ENCODE data around the gene COA4.

The COA4 gene

DNA sequence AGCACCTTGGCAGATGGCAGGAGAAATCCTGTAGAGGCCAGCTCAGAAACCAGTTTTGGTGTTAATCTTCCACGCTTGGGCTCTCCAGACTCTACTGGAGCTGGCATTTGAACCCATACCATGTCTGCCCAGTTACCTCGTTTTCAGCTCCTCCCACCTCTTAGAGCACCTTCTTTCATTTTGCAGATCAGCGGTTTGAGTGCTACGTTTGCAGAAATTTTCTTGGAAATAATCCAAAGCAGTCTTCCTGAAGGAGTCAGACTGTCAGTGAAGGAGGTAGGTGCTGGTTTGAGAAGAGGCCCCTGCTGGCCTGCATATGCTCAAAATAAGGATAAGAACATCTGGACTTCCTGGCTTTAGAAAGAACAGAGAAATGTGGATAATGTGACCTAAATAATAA lies 13.7 kb downstream of the COA4 start:
- no peak for DNase-seq

DNA sequence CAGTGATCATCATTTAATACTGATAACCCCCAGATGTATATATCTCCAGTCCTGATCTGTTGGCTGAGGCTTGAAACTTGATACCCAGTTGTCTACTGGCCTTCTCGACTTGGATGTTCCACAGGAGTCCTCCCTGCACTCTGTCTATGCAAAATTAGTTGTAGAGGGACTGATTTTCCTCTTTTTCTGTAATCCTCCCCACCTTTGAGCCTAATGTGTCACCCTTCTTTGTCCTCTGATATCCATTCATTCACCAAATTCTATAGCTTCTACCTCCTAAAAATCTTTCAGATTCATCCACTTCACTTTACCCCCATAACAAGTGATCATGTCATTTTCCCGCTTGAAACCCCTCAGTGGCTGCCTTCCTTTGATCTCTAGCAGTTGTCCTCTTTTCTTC lies 16.4 kb downstream of the COA4 start:
- DNase-seq, result no peak

GRCh38 chr11:73859671-73860070 lies 17.0 kb downstream of the COA4 start:
- no peak for DNase-seq

DNA sequence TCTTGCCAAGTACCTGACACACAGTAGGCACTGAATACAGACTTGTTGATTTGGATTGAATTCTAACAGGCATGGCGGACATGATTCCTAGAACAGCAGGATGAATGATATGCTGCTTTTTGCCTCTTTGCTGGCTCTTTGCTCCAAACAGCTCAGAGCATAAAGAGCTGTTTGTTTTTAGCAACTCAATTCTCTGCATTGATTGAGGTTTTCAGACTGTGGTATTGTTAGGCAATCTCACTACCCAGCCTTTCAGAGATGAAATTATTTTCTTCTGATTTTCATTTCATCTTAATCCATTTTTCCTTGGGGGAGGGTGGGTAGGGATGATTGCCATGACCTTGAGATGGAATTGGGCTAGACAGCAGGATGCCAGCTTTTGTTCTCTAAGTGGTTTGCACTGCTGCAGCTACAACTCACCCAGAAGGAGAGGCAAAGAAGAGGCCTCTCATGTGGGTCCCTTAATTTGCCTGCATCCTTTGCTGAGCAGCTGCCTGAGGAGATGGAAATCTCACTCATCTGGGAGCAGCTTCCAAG lies 20.5 kb downstream of the COA4 start:
- no peak for DNase-seq

DNA sequence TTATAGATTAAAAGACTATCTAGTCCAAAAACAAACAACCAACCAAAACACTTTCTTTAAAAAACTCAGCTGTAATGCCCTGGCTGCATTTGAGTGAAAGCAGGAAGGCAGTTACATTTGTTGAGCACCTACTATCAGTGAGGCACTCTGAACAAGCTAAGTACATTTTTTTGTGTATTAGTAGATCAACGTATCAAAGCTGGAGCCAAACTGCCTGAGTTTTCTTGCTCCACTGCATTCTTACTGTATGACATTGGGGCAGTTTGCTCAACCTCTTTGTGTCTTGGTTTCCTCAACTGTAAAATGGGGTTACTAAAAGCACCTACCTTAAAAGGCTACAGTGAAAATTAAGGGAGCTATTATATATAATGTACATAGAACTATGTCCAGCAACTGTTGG lies 22.0 kb downstream of the COA4 start:
- DNase-seq, result no peak

- no peak for DNase-seq
Measured at GRCh38 chr11:73852049-73852448, 24.6 kb downstream of the COA4 start.

GRCh38 chr11:73851046-73851764 lies 25.4 kb downstream of the COA4 start:
- DNase-seq, result no peak

- no peak for DNase-seq
Measured at GRCh38 chr11:73839123-73839457, 37.6 kb downstream of the COA4 start.

DNA sequence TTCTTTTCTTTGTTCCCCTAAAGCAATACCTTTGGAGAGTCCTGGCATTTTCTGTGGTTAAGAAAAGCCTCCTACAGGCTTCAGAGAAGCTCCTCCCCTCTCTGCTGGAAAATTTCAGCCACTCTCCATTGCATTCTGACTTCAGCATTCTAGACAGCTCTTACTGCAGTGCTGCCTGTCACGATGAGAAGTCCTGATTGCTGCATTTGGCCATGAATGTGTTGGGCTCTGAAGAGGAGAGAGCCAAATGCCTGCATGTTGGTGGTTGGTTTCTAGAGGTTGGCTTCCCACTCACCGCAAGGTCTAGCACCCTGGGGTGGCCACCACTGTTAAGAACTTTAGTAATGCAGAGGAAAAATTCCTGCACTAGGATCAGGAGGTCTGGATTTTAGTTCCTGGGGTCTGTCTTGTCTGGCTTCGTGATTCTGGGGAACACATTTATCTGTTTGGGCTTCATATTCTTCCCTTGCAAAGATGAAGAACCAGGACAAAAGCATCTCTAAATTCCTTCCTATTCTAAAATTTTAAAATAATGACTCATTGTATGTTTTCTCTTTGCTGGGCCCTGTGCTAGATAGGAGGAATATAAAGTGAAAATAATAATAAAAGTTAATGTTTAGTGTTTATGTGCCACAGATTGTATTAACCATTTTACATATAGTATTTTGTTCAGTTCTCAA lies 38.1 kb downstream of the COA4 start:
- DNase-seq, result no peak

- DNase-seq, result no peak
Measured at GRCh38 chr11:73833067-73833466, 43.6 kb downstream of the COA4 start.

DNA sequence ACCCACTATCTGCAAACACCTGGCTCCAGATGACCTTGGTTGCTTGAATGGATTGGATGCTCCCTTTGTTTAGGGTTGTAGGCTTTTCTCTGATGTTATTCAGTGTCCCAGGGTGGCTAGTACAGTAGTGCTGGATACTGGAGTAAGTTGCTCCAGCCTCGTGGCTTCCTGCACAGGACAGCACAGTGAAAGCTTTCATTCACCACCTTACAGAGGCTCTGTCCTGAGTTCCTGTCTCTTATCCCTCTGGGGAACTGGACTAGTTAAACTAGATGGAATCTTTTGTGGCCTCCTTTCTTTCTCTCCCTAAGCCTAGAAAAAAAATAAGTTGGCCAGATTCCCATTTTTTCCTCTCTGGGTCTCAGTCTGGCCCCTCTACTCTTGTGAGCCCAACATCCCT lies 46.4 kb downstream of the COA4 start:
- no peak for DNase-seq
